ENCODE data around the gene LRRC42.

Gene LRRC42

DNA sequence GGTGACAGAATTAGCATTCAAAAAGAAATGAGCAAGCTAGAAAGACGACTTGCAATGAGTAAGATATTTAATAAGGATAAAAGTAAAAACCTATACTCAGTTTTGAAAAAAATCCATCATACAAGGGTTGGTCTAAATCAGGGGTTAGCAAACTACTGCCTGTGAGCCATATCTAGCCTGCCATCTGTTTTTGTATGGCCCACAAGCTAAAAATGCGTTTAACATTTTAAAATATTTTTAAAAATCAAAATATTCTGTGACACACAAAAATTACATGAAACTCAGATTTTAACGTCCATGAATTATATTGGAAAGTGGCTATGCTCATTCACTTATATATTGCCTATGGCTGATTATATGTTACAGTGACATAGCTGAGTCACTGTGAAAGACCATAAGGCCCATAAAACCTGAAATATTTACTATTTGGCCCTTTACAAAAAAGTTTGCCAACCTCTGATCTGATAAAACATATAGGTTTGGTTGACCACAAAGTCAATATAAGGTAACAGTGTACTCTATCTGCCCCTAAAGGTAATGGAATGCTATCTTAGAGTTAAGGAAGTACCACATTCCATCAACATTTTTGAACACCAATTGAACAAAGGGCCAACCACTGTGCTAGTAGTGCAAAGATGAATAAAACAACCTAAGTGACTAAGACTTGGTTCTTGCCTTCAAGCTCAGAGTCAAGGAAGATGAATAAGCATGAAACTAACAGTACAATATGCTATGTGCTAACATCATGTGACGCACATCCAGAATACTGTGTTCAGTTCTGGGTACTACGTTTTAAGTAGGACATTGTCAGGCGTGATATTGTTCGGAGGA lies 3.8 kb upstream of the LRRC42 start:
- no peak for DNase-seq (ENCODE audit: low spot score)

DNA sequence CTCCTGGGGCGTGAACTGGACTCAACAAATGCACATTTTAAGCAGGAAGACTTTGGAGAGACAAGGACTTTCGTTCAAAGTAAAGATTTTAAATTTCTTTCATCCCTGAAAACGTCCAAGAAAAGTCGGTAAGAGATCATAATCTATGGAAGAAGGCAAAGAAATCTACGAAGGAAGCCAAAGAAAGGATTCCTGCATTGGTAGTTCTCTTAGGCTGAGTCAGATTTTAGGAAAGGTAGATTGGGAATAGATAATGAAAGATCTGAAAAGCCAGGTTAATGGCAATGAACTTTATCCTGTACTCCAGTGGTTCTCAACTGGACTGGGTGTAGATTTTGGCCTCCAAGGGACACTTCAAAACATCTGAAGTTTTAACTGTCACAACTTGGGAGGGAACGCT lies 3.1 kb upstream of the LRRC42 start:
- DNase-seq (ENCODE audit: low spot score): no peak

- no peak for DNase-seq (ENCODE audit: low spot score)
These were observed 2.6 kb upstream of the LRRC42 start for GRCh38 chr1:53943490-53944043.

- DNase-seq (ENCODE audit: low spot score): no peak
These were observed 1.5 kb upstream of the LRRC42 start for GRCh38 chr1:53944469-53945182.

- no peak for DNase-seq (ENCODE audit: low spot score)
These were observed 1.0 kb upstream of the LRRC42 start for GRCh38 chr1:53945183-53945432.

- peak; percentile 82 for DNase-seq (ENCODE audit: low spot score)
These were observed 508 bp upstream of the LRRC42 start, which contains the start of gene IFT25 for GRCh38 chr1:53945433-53946251. TSS of gene IFT25 (minus strand) at chr1:53945699. CDS start at chr1:53940082, 5,617 bp downstream.

DNA sequence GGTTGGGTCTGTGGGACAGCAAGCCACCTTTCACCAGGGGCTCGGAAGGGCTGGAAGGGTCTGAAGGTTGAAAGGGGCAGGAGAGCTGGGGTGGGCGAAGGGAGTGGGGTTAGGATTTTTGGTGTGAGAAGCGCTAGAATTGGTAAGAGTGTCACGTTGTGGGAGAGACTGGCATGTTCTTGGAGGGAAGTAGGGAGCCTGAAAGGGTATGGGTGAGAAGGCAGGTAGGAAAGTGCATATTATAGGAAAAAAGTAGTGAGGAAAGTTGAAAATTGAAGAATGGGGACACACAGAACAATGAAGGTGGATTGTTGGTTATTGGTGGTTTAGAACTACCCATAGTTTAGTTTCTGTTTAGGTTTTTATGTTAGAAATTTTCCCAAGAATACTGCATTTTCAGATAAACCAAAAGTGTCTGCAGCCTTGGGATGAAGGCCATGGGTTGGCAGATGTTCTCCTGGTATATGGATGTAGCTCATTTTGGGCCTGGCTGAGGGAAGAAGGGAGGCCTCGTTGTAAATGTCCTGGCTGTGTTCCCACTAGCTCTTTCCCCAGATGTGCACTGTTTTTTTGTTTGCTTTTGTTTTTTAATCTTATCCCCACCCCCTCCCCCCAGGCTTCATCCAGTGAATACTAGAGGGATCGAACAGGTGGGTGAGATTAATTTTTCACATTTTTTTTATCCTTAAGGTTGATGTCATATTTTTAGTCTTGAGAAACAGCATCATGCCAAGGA lies 1.2 kb downstream of the LRRC42 start:
- no peak for DNase-seq (ENCODE audit: low spot score)

- DNase-seq (ENCODE audit: low spot score): no peak
These were observed 2.1 kb downstream of the LRRC42 start for GRCh38 chr1:53948291-53948690.

- DNase-seq (ENCODE audit: low spot score): no peak
These were observed 3.2 kb downstream of the LRRC42 start for GRCh38 chr1:53949023-53949990.

DNA sequence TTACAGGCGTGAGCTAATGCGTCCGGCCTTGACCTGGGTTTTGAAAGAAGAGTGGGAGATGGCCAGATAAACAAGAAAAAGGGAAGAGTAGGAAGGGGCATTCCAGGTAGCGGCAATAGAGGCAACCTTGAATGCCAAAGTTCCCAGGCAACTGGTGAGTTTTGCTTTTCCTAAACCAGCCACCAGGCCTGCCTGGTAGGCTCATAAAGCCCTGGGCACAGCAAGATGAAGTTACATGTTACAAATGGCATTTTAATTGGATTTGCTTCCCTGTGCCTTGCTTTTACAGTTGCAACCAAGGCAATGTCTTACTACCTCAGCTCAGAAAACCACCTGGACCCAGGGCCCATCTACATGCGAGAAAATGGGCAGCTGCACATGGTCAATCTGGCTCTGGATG lies 5.5 kb downstream of the LRRC42 start:
- DNase-seq (ENCODE audit: low spot score): no peak

DNA sequence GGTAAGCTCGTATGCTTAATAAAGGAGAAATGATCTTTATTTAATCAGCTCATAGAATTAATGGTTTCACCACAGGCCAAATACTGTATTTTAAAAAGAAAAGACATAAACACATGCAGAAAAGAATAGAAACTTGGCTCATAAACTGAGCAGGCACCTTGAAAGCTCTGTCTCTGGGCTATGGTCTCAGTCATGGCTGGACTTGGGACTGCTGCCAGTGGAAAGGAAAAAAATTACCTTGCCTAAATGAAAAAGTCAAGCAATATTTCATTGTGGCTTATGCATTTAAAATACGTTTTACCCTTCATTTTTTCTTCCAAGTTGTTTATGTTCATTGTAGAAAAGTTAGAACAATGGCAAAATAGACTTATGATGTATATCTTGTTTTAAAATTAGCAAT lies 8.0 kb downstream of the LRRC42 start:
- no peak for DNase-seq (ENCODE audit: low spot score)

DNA sequence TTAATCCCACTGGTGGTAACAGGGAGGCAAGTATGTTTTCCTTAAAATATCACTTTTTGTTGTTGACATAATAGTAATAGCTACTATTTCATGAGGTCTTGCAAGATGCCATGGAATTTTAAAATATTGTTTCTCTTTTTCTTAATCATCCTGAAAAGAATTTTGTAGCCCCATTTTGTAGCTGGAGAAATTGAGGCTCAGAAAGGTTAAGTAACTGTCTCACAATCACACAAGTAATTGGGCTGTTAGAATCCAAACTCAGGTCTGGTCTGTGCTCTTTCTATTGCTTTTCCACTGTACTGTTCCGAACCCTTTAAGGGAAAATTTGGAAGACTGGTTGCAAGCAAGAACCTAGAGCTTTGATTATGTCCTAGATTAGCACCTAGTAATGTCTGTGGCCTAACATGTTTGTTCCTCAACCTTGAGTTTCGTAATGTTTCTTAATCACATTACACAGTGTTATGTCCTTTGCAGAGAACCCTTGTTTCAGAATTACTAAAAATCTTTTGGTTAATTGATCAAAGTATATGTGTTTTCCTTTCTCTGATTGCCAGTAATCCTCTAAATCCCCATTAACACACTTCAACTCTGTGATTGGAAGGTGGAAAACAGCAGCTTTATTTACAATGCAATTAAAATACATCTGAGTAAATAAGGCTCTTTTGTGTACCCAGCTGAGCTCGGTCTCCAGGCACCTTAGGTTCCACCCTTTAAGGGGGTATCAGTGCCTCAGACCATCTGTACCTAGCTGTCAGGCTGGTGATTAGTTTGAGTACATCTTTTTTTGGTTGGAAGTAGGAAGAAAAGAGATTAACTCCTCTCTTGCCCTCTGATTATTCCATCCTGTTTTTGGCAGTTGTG lies 10.4 kb downstream of the LRRC42 start:
- no peak for DNase-seq (ENCODE audit: low spot score)

DNA sequence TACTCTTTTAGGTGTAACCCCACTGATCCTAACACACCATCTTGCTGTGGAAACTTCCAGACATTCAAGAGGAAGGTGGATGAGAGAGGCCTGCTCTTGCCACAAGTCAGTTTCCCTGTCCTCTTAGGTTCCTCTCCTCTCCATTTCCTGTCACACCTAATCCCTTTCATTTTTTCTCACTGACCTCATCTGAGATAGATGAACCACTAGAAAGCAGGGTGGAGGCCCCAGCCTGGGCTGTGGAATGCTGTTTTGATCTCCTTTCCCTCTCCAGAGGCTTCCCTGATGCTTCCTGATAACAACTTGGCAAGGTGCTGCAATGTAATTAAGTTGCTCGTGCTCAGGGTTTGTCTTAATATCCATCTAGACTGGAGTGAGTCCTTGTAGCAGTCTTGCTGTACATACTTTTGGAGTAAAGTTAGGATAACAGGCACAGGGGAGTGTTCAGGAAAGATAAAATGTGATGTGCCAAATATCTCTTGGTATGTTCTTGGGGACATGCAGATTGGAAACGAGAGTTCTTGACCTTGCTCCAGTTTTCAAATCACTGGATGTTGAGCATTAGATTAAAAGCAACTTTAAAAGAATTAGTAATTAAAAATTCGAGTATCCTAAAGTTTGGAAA lies 11.2 kb downstream of the LRRC42 start:
- no peak for DNase-seq (ENCODE audit: low spot score)

DNA sequence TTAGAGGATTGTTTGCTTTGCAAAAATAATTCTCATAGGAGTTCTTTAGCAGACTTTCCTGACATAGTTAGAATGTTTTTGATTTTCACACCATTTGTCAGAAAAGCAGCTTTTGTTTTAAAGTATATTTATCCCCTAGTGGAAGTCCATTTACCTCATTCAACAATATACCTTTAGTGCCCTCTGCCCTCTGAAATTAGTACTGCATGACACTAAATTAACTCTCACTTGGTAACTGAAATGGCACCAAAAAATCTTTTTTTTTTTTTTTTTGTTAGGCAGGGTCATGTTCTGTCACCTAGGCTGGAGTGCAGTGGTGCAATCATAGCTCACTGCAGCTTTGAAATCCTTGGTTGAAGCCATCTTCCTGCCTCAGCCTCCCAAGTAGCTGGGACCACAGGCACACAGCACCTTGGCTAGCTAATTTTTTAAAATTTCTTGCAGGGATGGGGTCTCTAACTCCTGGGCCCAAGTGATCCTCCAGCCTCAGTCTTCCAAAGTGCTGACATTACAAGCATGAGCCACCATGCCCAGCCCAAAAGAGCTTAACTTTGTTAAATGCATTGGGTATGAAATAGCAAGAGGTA lies 13.6 kb downstream of the LRRC42 start:
- DNase-seq (ENCODE audit: low spot score): no peak

- no peak for DNase-seq (ENCODE audit: low spot score)
These were observed 16.2 kb downstream of the LRRC42 start for GRCh38 chr1:53962395-53962794.

DNA sequence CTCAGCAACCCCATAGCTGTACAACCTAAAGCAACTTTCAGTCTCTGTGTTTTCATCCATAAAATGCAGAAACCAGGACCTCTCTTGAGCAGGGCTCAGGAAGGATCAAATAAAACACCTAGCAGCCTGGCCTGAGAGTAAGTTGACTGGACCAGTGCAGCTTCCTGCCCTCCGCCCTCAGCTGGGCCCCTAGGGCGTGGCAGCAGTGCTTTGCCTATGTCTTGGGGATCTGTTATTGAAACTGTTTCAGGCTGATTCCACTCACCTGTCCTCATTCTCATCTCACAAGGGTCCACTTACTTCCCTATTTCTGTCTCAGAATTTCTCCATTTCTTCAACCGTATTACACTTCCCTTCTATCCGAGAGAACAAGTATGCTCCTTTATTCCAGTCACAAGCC lies 17.3 kb downstream of the LRRC42 start:
- no peak for DNase-seq (ENCODE audit: low spot score)

DNA sequence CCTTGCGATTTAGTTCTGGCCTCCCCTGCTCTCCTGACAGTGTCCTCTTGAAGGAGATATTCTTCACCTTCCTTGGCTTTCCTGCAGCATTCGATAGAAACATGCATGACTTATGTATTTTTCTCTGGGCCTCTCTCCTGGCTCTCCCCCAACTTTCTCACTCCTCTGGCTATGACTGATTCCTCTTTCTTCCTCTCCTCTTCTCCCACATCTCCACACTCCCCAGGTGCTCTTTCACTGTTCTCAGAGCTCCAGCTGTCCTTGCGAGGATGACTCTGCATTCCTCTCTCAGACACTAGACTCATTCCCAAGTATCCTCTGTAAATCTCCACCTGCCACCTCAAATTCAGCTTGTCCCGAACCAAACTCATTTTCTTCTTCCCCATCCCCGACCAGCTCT lies 18.0 kb downstream of the LRRC42 start:
- DNase-seq (ENCODE audit: low spot score): no peak

DNA sequence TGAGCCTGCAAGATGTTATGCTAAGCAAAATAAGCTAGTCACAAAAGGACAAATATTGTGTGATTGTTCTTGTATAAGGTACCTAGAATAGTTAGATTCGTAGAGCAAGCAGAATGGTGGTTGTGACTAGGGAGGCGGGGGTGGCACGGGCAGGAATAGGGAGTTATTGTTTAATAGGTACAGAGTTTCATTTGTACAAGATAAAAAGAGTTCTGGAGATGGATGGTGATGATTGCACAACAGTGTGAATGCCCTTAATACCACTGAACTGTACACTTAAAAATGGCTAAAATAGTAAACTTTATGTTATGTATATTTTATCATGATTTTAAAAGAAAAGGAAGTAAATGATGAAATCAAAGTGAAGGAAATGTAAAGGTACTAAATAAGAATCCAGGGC lies 20.6 kb downstream of the LRRC42 start:
- DNase-seq (ENCODE audit: low spot score): no peak

Data from HuH-7.5 (cell line).